GM19452 (cell line): ENCODE measurements around the gene KMT5C.
A peak's percentile ranks its signal among the peaks of the same experiment; 100 is the strongest.

Source experiments
- ATAC-seq: cut with Tn5 transposase; IDR thresholded peaks from one replicate; pipeline ENCODE4 v1.9.1; 2021; ENCODE audit not compliant: unreplicated experiment

Gene KMT5C

DNA sequence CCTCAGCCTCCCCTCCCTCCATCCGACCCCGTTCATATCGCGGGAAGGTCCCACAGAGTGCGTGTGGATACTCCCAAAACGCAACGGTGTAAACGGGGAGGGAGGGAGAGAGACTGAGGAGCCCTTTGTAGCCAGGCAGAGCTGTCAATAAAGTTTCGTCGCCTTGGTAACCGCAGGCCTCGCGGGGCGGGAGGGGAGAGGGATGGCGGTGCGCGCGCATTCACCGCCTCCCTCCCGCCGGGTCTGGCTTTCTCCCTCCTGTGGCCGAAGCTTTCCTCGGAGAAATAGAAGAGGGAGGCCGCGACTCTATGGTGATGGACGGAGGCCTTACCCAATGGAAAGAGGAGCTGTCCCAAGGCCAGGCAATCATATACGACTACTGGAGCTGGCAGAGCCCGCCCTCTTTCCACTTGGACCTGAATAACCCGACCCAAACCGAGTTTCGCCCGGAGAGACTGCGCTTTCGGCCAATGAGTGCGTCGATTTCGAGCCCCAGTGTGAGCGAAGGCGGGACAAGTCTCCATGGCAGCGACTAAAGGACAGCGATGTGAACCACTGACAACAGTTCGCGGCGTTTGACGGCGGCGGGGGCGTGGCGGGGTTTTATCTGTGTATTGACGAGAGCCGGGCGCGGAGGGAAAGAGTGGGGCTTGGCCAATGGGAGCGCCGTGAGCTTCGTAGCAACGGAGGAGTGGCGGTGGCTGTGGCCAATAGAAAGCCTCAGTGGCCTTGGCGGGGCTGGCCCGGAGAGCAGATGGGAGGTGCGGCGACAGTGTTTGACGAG is at the start of gene KMT5C:
KMT5C (plus strand) TSS at position 772 of the 784 bp plus-strand sequence. CDS start 2,061 bp downstream, outside the sequence.
- ATAC-seq, result peak; percentile 81

DNA sequence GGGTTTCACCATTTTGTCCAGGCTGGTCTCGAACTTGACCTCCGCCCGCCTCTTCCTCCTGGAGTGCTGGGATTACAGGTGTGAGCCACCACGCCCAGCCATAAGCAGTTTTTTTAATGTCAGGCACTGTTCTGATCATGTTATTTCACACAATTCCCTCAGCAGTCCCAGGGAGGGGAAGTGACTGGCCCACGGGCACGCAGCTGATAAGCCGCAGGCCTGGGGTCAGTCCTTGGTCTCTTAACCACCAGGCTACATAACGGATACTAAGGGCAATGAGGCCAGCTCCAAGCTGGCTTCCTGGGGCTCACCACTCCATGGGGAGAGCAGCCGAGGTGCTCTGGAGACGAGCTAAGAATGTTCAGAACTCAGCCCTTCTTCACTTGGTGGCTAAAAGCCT is 42.4 kb upstream of the KMT5C start:
- ATAC-seq, result no peak

DNA sequence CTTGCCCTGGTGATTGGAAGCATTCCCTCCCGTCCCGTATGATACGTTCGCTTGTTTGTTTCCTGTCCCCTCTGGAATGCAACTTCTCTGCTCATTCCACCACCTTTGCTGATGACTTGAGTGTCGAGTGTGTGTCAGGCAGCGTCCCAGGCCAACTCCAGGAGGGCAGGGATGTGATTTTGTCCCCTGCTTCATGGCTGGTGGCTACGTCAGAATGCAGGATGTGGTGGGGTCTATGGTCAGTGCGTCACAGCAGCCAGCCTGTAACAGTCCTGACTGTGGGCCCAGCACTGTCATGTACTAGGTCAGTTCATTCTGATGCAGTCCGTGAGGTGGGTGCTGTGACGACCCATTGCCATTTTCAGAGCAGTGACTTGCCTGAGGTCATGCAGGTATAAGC is 39.7 kb upstream of the KMT5C start:
- no peak for ATAC-seq

DNA sequence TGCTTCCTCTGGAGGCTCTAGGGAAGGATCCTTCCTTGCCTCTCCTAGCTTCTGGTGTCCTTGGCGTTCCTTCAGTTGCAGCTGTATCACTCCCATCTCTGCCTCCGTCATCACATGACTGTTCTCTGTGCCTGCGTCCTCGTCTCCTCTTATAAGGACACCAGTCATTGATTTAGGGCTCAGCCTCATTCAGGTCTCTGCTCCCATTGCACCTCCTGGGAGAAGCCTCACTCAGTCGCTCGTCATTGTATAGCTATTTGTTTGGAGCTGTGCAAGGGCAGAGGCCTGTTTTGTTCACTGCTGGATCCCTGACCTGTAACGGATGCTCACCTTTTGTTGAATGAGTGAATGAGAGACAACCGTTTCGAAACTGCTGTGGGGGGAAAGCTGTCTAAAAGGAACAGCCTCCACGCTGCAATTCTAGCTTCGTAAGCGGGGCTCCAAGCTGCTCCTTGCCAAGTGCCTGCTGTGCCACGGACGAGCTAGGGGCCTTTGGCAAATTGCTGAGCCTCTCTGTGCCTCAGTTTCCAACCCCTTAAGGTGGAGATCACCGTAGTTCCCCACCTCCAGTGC is 38.7 kb upstream of the KMT5C start:
- no peak for ATAC-seq

DNA sequence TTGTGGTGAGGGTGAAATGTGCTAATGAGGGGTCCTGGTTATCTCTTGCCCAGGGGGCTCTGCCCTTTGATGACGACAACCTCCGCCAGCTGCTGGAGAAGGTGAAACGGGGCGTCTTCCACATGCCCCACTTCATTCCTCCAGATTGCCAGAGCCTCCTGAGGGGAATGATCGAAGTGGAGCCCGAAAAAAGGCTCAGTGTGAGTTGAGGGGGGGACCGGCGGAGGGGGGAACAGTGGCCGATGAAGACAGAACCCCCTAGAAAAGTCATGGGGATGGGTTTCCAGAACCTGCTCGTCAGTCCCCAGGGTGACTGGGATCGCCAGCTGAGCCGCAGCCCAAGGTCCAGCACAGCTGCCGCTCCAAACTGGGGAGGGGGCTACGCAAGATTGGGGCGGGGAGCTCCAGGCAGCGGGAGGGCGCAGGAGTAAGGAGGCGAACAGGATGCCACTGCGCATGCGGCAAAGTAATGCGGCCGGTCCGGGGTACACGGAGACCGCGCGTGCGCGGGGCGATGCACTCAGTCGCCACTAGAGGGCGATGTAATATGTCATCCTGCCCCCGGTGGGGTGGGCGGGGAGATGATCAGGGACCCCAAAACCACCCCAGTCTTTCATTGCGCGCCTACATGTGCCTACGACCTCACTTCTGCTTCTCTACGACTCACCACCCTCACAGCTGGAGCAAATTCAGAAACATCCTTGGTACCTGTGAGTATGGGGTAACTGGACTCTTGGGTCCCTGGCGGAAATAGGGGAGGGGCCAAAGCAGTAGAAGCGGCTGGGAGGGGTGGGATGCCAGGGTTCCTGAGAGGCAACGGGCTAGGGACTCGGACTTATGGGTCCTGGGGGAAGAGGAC is 38.0 kb upstream of the KMT5C start:
- peak; percentile 77 for ATAC-seq

DNA sequence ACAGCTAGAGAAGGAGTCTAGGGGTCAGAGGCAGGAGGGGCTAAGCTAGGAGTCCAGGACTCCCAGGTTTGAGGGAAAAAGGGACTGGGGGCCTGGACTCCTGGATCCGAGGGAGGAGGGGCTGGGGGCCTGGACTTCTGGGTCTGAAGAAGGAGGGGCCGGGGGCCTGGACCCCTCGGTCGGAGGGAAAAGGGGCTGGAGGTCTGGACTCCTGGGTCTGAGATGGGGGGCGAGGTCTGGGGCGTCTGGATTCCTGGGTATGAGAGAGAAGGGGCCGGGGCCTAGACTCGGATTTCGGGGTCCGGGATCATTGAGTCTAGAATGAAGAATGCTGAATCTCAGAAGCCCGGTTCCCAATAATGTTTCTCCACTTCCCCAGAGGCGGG is 37.4 kb upstream of the KMT5C start:
- ATAC-seq, result no peak

DNA sequence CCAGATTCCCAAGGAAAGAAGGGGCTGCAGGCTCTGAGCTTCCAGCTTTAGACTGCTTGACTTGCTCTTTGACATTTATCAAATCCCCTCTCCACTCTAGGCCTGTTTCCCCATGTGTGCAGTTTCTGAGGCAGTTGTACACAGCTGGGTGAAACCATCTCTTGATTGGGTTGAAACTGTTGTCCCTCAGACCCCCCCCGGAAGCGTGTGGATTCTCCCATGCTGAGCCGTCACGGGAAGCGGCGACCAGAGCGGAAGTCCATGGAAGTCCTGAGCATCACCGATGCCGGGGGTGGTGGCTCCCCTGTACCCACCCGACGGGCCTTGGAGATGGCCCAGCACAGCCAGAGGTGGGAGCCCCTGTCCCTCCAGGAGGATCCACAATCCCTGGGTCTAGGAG is 36.2 kb upstream of the KMT5C start:
- ATAC-seq, result no peak

DNA sequence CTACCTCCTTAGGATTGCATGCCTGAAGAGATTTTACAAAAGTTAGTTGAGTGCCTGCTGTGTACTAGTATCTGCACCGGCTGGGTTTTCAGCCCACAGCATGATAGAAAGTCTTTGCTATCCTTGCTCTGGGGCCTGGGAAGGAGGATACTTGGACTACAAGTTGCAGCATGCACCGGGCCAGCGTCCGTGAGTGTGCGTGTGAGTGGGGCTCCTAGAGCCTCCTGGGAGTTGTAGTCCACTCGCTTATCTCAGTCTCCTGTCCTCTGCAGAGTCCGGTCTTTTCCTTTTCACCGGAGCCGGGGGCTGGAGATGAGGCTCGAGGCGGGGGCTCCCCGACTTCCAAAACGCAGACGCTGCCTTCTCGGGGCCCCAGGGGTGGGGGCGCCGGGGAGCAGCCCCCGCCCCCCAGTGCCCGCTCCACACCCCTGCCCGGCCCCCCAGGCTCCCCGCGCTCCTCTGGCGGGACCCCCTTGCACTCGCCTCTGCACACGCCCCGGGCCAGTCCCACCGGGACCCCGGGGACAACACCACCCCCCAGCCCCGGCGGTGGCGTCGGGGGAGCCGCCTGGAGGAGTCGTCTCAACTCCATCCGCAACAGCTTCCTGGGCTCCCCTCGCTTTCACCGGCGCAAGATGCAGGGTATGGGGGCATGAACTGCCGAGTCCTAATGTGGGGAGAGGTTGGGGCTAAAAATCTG is 35.2 kb upstream of the KMT5C start:
- no peak for ATAC-seq

DNA sequence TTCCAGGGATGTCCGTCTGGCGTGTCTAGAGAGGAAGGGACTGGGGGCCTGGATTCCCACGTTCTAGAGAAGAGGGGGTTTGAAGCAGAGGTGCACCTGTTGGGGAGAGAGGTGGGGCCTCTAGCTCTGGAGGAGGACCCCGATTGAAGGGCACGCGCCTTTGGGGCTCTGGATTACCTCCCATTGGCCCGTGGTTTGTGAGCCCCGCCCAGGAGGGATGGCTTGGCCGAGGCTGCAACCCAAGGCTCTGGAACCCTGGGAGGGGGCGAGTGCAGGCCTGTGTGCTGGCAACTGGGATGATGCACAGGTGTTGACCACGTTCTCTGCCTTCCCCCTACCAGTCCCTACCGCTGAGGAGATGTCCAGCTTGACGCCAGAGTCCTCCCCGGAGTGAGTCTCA is 34.7 kb upstream of the KMT5C start:
- ATAC-seq, result no peak

DNA sequence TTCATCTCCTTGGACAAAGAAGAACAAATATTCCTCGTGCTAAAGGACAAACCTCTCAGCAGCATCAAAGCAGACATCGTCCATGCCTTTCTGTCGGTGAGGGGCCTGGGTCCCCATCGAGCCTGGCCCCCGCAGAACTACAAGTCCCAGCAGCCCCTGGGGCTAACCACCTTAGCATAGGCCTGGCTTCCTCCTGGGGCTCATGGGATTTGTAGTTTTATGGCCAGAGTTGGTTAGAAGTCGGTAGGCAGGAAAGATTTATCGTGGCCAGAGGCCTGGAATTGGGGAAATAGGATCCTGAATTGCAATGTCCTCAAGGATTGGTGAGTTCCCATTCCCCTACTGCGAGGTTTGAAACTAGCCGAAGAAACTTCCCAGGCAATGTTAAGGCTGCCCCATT is 34.2 kb upstream of the KMT5C start:
- ATAC-seq, result no peak

DNA sequence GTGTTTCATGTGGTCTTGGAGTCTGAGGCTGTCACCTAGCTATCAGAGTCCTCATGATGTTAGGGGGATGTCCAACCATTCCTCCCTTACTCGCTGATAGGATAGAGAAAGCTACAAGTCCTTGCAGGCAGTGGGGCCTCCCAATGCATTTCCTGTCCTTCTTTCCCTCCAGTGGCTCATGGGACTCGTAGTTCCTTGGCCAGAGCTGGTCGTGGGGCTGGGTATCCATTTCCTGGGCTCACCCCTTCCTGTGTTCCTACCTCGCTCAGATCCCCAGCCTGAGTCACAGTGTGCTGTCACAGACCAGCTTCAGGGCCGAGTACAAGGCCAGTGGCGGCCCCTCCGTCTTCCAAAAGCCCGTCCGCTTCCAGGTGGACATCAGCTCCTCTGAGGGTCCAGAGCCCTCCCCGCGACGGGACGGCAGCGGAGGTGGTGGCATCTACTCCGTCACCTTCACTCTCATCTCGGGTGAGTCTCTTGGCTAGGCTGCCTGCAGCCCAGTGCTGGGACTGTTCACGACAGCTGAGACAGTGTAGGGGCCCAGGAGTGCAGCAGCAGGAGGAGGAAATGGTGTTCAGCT is 33.6 kb upstream of the KMT5C start:
- ATAC-seq, result no peak

DNA sequence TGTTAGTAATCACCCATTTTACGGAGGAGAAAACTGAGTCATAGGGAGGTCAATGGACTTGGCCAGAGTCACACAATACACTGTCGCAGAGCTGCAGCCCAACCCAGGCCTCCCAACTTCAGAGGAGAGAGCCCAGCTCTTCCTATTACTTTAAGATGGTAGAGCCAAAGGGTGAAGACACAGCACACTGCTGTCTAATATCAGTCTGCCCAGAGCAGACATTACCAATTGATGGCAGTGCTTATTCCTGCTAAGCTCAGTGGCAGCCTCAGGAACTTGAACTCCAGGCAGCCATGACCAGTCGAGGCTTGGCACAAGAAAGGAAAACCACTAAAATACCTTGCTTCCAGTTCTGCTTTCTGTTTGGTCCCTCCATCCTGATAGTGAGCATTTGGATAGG is 33.0 kb upstream of the KMT5C start:
- ATAC-seq, result no peak

DNA sequence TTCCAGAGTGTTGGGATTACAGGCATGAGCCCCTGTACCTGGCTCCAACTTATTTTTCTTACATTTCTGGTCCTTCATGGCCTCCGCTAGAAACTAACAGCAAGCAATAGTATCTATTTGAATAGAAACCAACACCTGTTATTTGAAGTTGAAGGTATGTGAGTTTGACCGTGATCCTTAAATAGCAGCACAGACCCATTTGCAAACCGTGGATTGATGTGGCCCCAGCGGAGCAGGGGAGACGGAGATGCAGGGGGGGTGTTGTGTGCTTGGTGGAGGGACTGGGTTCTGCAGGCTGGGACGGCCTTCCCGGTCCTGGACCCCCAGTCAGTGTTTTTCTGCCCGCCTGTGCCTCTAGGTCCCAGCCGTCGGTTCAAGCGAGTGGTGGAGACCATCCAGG is 31.4 kb upstream of the KMT5C start:
- no peak for ATAC-seq

DNA sequence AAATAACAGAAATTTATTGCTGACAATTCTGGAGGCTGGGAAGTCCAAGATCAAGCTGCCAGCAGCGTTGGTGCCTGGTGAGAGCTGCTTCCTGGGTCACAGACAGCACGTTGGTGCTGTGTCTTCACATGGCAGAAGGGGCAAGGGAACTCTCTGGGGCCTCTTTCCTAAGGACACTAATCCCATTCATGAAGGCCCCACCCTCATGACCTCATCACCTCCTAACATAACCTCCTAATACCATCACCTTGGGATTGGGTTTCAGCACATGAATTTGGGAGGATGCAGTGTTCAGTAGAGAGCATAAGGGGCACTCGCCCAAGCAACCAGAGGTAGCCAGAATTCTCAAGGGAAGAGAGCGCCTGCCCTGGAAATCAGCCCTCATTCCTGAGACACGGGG is 30.2 kb upstream of the KMT5C start:
- ATAC-seq, result no peak

DNA sequence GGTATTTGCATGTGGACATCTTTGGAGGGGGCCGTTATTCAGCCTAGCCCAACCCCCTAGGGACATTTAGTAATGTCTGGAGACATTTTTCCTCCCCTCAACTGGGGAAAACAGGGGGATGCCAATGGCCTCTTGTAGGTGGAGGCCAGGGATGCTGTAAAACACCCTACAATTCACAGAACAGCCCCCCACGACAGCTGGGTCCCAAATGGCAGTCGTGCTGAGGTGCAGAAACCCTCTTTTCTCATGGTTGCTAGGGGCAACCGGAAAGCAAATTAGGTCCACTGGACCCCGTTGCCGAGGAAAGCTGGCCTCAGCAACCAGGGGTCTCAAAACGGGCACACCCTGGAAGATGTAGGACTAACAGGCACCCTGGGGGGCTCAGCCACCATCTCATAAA is 29.2 kb upstream of the KMT5C start:
- ATAC-seq, result no peak

DNA sequence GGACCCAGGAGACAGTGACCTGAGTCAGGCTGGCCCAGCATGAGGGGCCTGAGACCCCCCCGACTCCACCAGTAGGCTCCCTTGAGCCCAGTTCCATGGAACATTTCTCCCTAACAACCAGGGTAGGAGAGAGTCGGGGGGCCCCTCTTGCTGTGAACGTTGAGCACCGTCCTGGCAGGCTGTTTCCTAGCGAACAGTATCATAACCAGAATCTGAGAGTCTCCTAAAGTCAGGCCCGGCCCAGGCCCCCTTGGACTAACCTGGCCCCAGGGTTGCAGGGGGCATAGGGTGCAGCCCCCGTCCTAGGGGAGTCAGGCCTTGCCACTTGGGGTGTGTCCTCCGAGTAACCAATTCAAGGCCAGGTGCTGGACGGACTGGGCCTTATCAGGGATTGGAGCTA is 28.3 kb upstream of the KMT5C start:
- ATAC-seq, result no peak

DNA sequence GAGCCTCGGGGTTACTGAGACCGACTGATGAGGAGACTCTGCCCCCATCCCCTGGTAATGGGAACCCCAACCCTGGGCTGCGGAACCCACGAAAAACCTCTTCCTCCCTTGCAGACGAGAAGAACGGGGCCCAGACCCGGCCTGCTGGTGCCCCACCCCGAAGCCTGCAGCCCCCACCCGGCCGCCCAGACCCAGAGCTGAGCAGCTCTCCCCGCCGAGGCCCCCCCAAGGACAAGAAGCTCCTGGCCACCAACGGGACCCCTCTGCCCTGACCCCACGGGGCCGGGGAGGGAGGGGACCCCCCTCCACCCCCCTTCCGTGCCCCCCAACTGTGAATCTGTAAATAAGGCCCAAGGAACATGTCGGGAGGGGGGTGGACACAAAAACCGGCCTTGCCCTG is 27.9 kb upstream of the KMT5C start:
- no peak for ATAC-seq

DNA sequence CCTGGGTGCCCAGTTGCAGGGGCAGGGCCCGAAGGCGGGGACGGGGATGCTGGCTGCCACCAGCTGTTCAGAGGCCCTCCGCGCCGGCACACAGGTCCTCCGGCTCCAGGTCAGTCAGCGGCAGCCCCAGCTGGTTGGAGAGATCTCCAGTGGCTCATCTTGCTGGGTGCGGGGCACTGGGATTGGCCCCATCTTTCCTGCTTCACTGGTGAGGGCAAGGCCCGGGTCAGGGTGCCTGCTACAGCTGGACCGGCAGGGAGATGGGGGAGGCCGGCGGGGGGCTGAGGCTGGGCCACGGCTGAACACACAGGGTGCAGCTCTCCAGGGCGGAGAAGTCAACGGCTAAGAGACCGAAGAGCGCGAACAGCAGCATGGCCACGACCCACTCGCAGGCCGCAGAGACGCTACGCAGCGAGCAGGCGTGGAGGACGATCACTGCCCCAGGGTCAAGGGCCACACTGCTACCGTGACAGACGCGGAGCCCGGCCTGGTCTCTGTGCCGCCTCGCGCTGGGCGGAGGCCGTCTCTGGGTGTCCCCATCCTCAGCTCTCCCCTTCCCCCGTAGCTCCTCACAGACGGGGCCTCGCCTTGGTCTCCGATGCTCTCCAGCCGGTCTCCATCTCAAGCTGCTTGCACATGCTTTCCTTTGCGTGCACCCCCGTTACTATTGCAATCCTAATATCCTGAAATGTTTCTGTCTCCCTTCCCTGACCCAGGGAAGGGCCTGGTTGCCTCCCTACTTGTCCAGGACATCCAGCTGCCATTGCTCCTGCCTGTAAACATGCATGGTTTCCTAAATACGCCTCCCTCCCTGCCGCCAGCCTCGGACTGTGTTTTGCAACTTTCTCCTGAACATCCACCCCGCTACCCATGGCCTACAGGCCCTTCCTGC is 26.8 kb upstream of the KMT5C start:
- no peak for ATAC-seq

DNA sequence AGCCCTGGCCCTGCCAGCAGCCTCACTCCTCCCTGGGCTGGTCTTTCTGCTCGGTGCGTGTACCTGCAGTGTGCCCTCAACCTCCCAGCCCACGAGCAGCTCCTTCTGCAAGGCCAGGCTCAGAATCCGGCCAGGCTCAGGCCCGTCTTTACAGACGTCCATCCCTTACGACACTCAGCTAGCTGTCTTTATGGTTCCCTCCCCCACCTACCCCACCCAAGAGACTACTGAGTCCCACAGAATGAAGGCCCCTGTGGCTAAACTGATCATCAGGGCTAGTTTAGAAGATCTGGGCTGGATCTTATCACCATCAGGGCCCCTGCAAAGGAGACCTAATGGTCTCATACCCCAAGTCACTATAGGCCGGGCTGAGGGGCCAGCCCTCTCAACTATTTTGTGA is 25.3 kb upstream of the KMT5C start:
- ATAC-seq, result no peak

DNA sequence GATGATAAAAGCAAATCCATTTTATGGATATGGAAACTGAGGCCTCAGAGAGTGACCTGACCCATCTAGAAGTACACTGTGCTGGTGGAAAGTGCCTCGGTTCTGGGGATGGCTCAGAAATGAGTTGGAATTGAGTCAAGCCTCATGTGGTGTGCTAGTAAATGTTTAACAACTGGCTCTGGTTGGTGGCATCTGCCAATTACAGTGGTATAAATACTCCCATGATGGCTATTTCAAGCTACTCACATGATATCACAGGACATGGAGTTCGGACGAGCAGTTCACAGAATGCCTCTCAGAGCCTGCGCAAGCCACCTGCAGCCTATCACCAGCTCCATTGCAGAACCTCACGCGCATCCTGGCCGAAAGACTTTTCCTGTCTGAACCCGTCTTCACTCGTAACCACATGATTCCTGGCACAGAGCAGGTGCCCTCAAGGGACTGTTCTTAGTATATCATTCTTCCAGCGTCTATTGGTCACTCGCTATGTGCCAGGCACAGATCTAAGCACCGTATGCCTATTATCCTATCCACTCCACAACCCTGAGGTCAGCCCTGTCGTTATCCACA is 23.6 kb upstream of the KMT5C start:
- no peak for ATAC-seq
